GM19035 (cell line): ENCODE data around the gene RNU1-4.
"Not testable (repeated sequence)": the region's sequence is repeated elsewhere in the genome, so short reads cannot be mapped to it uniquely, and the experiment has no call there.

Experiments
- ATAC-seq: cut with Tn5 transposase; IDR thresholded peaks from one replicate; pipeline ENCODE4 v1.9.1; 2021; ENCODE audit not compliant: unreplicated experiment

RNU1-4 gene

GRCh38 chr1:16707130-16708093 is 32.9 kb upstream of the RNU1-4 start:
- ATAC-seq = not testable (repeated sequence)

- not testable (repeated sequence) for ATAC-seq
Observed at GRCh38 chr1:16708704-16709103, 31.6 kb upstream of the RNU1-4 start.

DNA sequence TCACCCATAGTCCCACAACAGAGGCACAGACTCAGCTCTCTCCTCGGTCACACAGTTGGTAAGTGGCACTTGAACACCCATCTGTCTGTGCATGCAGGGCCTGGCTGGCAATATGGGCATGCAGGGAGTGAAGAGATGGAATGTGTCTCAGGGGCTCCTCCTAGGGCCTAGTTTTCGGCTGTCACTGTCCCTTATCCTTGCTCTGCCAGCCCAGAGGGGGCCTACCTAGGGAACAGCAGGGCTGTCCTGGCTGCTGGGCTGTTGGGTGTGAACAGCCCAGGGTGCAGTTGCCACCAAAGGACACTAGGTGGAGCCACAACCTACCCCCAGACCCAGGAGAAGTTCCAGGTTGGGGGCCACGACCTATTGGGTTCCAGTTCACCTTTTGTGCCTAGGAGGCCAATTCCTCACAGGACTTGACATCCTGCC is 30.6 kb upstream of the RNU1-4 start:
- peak; percentile 61 for ATAC-seq

GRCh38 chr1:16710618-16711017 is 29.7 kb upstream of the RNU1-4 start:
- ATAC-seq = not testable (repeated sequence)

GRCh38 chr1:16712131-16712530 is 28.2 kb upstream of the RNU1-4 start:
- ATAC-seq = not testable (repeated sequence)

DNA sequence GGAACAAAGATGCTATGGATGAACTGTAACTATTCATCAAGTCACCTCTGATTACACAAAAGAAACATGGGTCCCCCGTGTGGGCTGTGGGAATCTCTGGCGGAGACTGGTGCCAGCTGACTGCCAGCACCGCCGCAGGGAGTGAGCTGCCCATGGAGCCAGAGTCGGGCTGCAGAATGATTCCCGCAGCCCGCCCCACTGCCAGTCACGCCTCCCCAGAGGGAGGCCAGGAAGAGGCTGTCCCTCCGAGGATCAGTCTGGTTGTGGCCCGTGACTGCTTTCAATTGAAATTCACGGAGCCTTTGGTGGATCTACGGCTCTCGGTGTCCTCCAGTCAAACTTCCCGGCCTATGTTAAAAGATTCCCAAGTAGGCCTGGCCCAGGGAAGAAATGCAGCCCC is 27.7 kb upstream of the RNU1-4 start:
- ATAC-seq = not testable (repeated sequence)

DNA sequence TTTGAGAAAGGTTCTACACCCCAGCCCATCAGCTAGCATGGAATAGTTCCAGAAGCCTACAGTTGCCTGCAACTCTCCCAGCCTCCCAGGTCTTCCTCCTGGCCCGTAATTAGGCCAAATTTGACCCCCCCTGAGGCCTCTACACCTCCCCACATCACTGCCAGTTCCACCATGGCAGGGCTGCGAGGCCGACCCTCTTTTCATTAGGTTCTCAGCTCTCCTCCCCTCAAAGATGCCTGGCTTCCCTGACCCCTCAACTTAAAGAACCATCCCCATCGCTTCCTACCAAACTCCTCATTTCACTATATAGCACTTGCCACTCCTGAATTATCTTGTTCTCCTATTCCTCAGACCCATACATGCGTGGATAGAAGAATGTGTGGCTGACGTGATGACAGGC is 27.3 kb upstream of the RNU1-4 start:
- not testable (repeated sequence) for ATAC-seq

DNA sequence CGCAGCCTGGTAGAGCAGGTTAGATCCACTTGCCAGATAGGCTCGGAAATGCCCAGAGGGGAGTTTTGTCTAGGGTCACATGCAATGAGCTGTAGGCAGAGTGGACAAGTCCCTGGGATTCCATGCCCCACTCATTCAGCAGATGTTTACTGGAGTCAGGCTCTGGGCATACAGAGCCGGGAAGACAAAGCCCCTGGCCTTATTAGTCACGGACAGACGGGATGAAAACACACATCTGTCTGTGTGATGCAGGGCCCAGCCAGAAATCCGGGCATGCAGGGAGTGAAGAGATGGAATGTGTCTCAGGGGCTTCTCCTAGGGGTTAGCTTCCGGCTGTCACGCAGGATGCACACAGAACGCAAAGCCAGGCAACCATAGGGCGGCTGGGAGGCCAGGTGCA is 26.8 kb upstream of the RNU1-4 start:
- not testable (repeated sequence) for ATAC-seq

- ATAC-seq = no peak
Observed at GRCh38 chr1:16716691-16717335, 23.5 kb upstream of the RNU1-4 start.

DNA sequence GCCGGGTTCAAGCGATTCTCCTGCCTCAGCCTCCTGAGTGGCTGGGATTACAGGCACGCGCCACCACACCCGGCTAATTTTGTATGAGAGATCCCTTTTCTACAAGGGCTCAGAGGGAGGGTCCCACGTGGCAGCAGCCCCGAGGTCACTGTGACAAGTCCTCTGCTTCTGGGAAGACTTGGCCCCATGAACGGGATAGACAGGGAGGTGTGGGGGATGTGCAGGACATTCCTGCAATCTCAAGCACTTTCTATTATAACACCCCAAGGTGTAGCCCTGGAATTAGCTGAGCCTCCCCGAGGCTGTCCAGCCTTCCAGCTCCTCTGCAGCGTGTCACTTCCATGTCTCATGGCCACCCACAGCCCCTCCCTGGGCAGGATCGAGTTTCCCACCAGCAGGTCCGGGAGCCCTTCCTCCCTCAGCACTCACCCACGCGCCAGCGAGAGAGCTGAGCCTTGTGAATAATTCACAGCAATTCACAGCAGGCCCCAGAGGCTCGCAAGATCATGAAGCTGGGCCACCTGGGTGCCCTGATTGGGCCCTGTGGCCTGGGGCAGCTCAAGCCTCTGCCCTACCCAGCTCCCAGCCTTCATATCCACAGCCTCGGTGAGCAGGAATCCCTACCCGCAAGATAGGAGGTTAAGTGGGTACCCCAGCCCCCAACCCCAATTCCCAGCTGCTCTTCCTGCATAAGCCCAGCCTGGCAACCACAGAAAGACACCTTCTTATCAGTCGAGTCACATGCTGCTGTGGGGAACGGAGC is 22.8 kb upstream of the RNU1-4 start:
- ATAC-seq = no peak

DNA sequence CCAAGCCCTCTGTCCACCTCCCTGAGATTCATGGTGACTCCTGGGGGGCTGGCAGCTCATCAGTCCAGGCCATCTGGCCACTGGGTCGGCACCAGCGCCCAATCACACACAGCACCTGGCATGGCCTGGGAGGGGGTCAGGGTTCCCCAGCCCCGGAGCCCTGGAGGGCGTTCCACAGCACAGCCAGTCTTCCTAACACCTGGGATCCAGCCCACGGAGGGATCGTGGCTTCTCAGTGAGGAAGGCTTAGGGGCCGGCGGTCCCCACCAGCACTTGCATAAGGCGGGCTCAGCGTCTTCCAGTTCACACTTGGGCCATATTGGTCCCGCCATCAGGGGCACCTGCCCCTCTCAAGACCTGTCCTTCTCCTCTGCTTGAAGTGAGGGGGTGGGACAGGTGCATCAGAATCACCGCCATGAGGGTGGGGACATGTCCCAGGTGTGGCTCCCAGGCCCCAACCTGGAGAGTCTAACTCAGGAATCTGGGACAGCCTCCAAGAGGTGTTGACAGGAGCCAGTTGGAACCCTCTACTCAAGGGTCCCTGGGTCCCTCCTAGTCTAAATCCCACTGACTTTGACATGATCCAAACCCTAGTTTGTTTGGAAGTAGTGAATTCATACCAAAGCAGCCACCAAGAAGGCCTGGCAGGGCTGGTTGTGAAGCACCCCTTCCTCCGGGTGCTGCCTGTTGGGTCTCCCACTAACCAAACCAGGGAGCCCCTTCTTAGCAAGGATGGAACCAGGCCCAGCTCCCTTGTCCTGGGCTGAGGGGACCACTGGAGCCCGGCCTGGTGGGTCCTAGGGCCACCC is 22.0 kb upstream of the RNU1-4 start:
- not testable (repeated sequence) for ATAC-seq

DNA sequence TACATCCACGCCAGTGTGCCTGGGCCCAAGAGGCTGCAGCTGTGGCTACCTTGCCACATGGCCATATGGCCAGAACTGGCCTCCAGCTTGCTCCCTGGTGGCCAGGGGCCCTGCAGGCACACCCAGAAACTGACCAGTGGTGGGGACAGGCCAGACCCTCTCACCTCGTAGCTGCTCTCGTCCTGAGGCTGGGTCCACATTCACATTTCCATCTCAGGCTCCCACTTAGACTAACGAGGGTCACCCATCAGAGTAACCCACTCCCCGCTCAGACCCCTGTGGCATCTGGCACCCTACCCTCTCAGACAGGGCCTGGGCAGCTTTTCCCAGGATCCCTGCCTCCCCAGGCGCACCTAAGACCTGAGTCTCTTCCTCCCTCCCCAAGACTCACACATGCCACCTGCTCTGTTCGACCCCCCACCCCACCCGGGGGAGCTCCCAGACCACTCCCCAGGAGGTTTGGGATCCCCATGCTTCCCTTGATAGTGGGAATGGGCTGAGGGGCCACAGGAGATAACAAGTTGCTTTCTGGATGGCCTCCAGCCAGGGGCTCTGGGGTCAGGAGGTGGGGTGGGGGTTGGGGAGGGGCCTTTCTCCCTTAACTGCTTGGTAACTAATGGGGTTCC is 21.3 kb upstream of the RNU1-4 start:
- no peak for ATAC-seq

GRCh38 chr1:16719571-16720350 is 20.6 kb upstream of the RNU1-4 start:
- no peak for ATAC-seq

DNA sequence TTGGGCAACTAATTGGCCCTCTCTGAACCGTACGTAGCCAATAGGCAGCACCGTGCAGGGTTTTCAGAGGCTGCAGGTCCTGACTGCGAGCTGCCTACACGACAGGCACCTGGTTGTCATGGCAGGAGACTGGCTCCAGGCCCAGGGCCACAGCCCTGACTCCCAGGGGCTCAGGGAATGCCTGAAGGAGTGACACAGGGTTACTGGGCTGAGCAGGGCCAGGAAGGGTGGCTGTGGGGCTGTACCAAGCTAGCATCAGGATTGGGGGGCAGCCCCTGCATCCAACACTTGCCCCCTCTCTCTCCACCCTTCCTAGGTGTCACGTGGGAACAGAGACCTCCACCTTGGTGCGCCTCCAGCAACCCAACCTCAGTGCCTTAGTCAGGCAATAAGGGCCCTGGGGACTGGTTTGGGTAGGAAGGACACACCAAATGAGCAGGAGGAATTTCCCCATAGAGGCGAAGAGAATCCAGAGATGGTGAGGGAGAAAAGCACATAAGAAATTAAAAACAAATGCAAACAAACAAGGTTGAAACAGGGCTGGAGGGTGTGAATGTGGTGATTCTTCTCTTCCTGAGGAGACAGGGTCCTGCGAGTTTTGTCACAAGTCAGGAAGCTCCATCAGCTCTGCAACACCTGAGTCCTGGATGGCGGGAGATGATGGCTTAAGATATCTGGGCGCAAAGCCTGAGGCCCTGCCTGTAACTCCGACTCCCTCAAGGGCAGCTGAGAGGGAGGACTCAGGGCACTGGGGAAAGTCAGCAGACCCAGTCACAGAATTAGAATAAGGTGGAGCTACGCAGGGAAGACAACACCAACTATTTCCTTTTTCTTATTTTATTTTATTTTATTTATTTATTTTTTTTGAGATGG is 19.7 kb upstream of the RNU1-4 start:
- no peak for ATAC-seq

GRCh38 chr1:16721871-16722641 is 18.3 kb upstream of the RNU1-4 start:
- no peak for ATAC-seq

GRCh38 chr1:16724718-16725438 is 15.4 kb upstream of the RNU1-4 start:
- no peak for ATAC-seq
